ENCODE data around the gene CCDC87. TPM values are rescaled to one million over a fixed set of nuclear protein-coding genes. Genes with fewer than 3 reads are reported as not detected.
"Not testable (repeated sequence)": the region's sequence is repeated elsewhere in the genome, so short reads cannot be mapped to it uniquely, and the experiment has no call there.

The CCDC87 gene
- total and polyA plus RNA-seq, 8 donors, result 0.07 to 0.44 (median 0.11) TPM

- Histone ChIP-seq H3K27ac (peak within 1 kb of the TSS; percentile 37 to 79), H3K9me3 (no peaks in the 10 kb centered on the region), H3K4me1 (peaks cover 11 to 44% of the 10 kb centered on the region in 2 donors), H3K4me3 (peak within 1 kb of the TSS; percentile 67 to 81), H3K36me3 (peaks cover 0 to 23% of the 10 kb centered on the region in 2 donors), H3K27me3 (peaks cover 0 to 7% of the 10 kb centered on the region in 2 donors)
- ATAC-seq, result peak; percentile 98
- intact Hi-C loops (cut with DNase I), result no loop called here
- peak; percentile 81 to 100 (median 96) for DNase-seq
- TF ChIP-seq CTCF (IDR thresholded peaks at IDR 0.05), result no peak
Measured at GRCh38 chr11:66545701-66546367, 47.0 kb downstream of the CCDC87 start, which contains the start of gene ZDHHC24. ZDHHC24 (minus strand) TSS chr11:66546048; CDS start chr11:66546003, 45 bp downstream.

DNA sequence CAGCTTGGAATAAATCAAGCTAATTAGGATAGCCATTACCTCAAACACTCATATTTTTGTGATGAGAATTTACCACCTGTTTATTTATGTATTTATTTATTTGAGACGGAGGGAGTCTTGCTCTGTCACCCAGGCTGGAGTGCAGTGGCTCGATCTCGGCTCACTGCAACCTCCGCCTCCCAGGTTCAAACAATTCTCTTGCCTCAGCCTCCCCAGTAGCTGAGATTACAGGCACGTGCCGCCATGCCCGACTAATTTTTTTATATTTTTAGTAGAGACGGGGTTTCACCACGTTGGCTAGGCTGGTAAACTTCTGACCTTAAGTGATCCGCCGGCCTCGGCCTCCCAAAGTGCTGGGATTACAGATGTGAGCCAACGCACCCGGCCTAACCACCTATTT lies 47.9 kb downstream of the CCDC87 start:
- H3K4me1 ChIP-seq, result peaks cover 11 to 44% of the 10 kb centered on the region in 2 donors
- peaks cover 0 to 29% of the 10 kb centered on the region in 2 donors for H3K36me3 ChIP-seq
- intact Hi-C loops (cut with DNase I); DNase-seq; H3K27ac ChIP-seq; H3K9me3 ChIP-seq; ATAC-seq; H3K27me3 ChIP-seq: not testable (repeated sequence)
- peak overlapping the region; percentile 67 to 81 for H3K4me3 ChIP-seq

DNA sequence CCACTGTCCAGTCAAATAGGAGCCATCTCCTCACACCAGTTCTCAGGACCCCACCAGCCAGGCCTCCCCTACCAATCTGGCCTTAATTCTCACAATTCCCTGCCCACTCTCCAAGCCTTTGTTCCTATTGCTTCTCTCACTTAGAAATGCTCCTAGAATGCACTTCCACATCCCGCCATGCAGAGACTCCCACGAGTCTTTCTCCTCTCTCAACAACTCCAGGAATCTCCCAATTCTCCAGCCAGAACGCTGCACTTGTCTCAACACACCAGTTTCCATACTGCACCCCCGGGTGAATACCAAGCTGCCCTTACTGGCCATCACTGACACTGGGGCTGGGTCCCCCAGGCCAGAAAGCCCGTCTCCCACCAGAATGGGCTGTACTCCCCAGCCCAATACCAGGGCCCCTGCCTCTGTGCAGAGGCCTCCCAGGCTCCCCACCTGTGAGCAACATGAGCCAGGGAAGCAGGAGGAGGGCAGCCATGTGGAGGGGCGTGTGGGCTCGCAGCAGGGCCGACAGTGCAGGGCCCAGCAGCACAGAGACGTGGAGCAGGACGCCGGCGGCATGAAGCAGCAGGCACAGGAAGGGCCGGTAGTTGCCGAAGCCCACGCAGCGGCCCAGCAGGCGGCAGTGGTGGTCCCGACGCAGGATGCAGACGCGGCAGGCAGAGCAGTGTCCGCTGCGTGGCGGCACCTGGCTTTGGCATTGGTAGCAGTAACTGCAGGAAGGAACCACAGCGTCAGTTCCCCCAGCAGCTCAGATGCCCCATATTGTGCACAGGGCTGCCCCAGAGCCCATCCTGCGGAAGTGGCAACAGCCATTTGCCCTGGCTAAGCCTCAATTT lies 49.4 kb downstream of the CCDC87 start:
- peaks cover 0 to 44% of the 10 kb centered on the region in 2 donors for H3K36me3 ChIP-seq
- peak overlapping the region; percentile 4 to 15 for H3K27ac ChIP-seq
- peaks cover 11 to 44% of the 10 kb centered on the region in 2 donors for H3K4me1 ChIP-seq
- peaks cover 0 to 7% of the 10 kb centered on the region in 2 donors for H3K27me3 ChIP-seq
- ATAC-seq (no peak), DNase-seq (peak; percentile 37 to 85 (median 60))
- no peak overlapping the region for H3K4me3 ChIP-seq
- H3K9me3 ChIP-seq, result no peaks in the 10 kb centered on the region
- TF ChIP-seq CTCF (IDR thresholded peaks at IDR 0.05), result peak in 1 of 2 donors; percentile 37
- intact Hi-C loops (cut with DNase I), result no loop called here

- no peaks in the 10 kb centered on the region for H3K9me3 ChIP-seq
- peaks cover 0 to 54% of the 10 kb centered on the region in 2 donors for H3K36me3 ChIP-seq
- intact Hi-C loops (cut with DNase I), result no loop called here
- H3K4me1 ChIP-seq, result peaks cover 11 to 44% of the 10 kb centered on the region in 2 donors
- DNase-seq (no peak), ATAC-seq (no peak)
- no peak for TF ChIP-seq CTCF (IDR thresholded peaks at IDR 0.05)
- H3K27ac ChIP-seq, result no peak overlapping the region
- H3K4me3 ChIP-seq, result no peak overlapping the region
- peaks cover 0 to 7% of the 10 kb centered on the region in 2 donors for H3K27me3 ChIP-seq
Measured at GRCh38 chr11:66542362-66542761, 50.5 kb downstream of the CCDC87 start.

DNA sequence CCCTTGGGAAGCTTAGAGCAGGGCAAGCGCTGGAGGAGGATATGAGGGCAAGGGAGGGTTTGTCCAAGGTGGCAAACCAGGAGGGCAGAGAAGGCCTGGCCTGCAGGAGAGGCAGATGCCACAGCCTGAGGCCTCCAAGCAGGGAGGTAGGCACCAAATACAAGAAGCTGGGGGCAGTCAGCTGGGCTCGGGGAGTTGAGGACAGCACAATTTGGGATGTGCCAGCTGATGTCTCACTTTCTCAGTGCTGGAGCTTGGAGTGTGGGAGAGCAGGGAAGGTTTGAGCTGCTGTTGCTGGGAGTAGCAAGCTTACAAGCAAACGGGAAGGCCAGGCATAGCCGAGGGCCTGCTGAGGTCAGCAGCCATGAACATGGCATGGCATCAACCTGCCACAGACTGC lies 51.0 kb downstream of the CCDC87 start:
- H3K36me3 ChIP-seq, result peaks cover 0 to 57% of the 10 kb centered on the region in 2 donors
- H3K27me3 ChIP-seq, result peaks cover 0 to 5% of the 10 kb centered on the region in 2 donors
- ATAC-seq, result no peak
- H3K27ac ChIP-seq, result no peak overlapping the region
- no peaks in the 10 kb centered on the region for H3K9me3 ChIP-seq
- H3K4me1 ChIP-seq, result peaks cover 11 to 42% of the 10 kb centered on the region in 2 donors
- intact Hi-C loops (cut with DNase I), result no loop called here
- no peak for TF ChIP-seq CTCF (IDR thresholded peaks at IDR 0.05)
- H3K4me3 ChIP-seq, result no peak overlapping the region
- DNase-seq, result no peak

DNA sequence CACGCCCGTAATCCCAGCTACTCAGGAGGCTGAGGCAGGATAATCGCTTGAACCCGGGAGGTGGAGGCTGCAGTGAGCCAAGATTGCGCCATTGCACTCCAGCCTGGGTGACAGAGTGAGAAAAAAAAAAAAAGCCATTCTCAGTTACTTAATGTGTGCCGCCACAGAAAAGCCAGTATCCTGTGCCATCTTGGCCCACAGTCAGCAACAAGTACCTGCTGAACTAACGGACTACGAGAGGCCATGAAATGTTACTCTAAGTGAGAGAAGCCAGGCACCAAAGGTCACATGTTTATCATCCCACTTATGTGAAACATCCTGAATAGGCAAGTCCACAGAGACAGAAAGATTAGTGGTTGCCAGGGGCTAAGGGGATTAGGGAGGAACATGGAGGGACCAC lies 52.3 kb downstream of the CCDC87 start:
- H3K4me3 ChIP-seq; H3K27me3 ChIP-seq; H3K27ac ChIP-seq; intact Hi-C loops (cut with DNase I); H3K9me3 ChIP-seq; DNase-seq; ATAC-seq: not testable (repeated sequence)
- Histone ChIP-seq H3K4me1 (peaks cover 6 to 34% of the 10 kb centered on the region in 2 donors), H3K36me3 (peaks cover 0 to 70% of the 10 kb centered on the region in 2 donors)
